Ureter (tissue), 1 donor: ENCODE data around the gene ATP6V0E2. TPM values are rescaled to one million over a fixed set of nuclear protein-coding genes. Genes with fewer than 3 reads are reported as not detected.
"Not testable (repeated sequence)": the region's sequence is repeated elsewhere in the genome, so short reads cannot be mapped to it uniquely, and the experiment has no call there.

Experiments used
- DNase-seq: peaks from one replicate; pipeline ENCODE4 v3.0.0-alpha.2; 2020; ENCODE audit warnings: low spot score
- total RNA-seq: library from RNA; stranded (reverse); gene quantifications from one replicate; pipeline ENCODE4 v1.2.4, GENCODE V29; 2023
- donor health status: DM: yes; HTN: yes; CAD: no.

Gene ATP6V0E2
- total RNA-seq, result 15.0 TPM

GRCh38 chr7:149873074-149873969 is at the start of gene ATP6V0E2:
Gene ATP6V0E2 (plus strand): TSS chr7:149873969. CDS start chr7:149874066, 97 bp downstream.
- DNase-seq, result peak; percentile 94

GRCh38 chr7:149824301-149824741 is 49.4 kb upstream of the ATP6V0E2 start:
- DNase-seq, result no peak

GRCh38 chr7:149824748-149825566 is 48.8 kb upstream of the ATP6V0E2 start:
- DNase-seq, result no peak

- no peak for DNase-seq
Measured at GRCh38 chr7:149825567-149826343, 48.0 kb upstream of the ATP6V0E2 start.

GRCh38 chr7:149826344-149827088 is 47.3 kb upstream of the ATP6V0E2 start:
- DNase-seq, result no peak

- DNase-seq, result no peak
Measured at GRCh38 chr7:149827089-149827981, 46.4 kb upstream of the ATP6V0E2 start.

- DNase-seq, result no peak
Measured at GRCh38 chr7:149828357-149829309, 45.1 kb upstream of the ATP6V0E2 start.

- not testable (repeated sequence) for DNase-seq
Measured at GRCh38 chr7:149830527-149830926, 43.2 kb upstream of the ATP6V0E2 start.

GRCh38 chr7:149830997-149831740 is 42.6 kb upstream of the ATP6V0E2 start:
- no peak for DNase-seq

- DNase-seq, result no peak
Measured at GRCh38 chr7:149831741-149832219, 42.0 kb upstream of the ATP6V0E2 start.

- DNase-seq, result no peak
Measured at GRCh38 chr7:149832332-149833041, 41.3 kb upstream of the ATP6V0E2 start.

- no peak for DNase-seq
Measured at GRCh38 chr7:149833495-149834130, 40.2 kb upstream of the ATP6V0E2 start.

- DNase-seq, result no peak
Measured at GRCh38 chr7:149834601-149835000, 39.2 kb upstream of the ATP6V0E2 start.

GRCh38 chr7:149836434-149836833 is 37.3 kb upstream of the ATP6V0E2 start:
- no peak for DNase-seq

- DNase-seq, result no peak
Measured at GRCh38 chr7:149837564-149838223, 36.1 kb upstream of the ATP6V0E2 start.
